Natural killer cell (primary cell): Measurements from ENCODE around the gene ZNF44. TPM values are rescaled to one million over a fixed set of nuclear protein-coding genes. Genes with fewer than 3 reads are reported as not detected.

ENCODE experiments used
- ATAC-seq, 3 donors: fragments of 150-1000 bp in 2 of 3; fragments of 200-7000 bp in 1 of 3; cut with Tn5 transposase; 1 replicate in 1 of 3; 2 replicates in 2 of 3; pipeline ENCODE4 v1.10.0; 2021; ENCODE audit warnings: mild to moderate bottlenecking in 2 of 3, moderate library complexity in 2 of 3
- DNase-seq, 2 donors: peaks; one replicate each; pipeline versions ENCODE4 v3.0.0 to v3.0.0-alpha.2; 2013 to 2021; ENCODE audit warnings: mixed read lengths in 1 of 2
- H3K27ac ChIP-seq: one replicate; pipeline ENCODE4 v1.5.1; 2013; ENCODE audit warnings: mild to moderate bottlenecking, low read length
- H3K27me3 ChIP-seq: one replicate; pipeline ENCODE4 v1.6.1; 2013; ENCODE audit warnings: low read length; ENCODE audit not compliant: control insufficient read depth, insufficient read depth
- H3K36me3 ChIP-seq: one replicate; pipeline ENCODE4 v1.6.1; 2013; ENCODE audit warnings: low read length; ENCODE audit not compliant: control insufficient read depth, insufficient read depth
- H3K4me1 ChIP-seq: one replicate; pipeline ENCODE4 v1.6.1; 2013; ENCODE audit warnings: low read length; ENCODE audit not compliant: control insufficient read depth, insufficient read depth
- H3K4me3 ChIP-seq: one replicate; pipeline ENCODE4 v1.5.1; 2013; ENCODE audit warnings: low read length
- H3K9me3 ChIP-seq: one replicate; pipeline ENCODE4 v1.6.1; 2013; ENCODE audit warnings: low read length; ENCODE audit not compliant: control insufficient read depth, insufficient read depth
- H3K27ac Mint-ChIP-seq, 2 donors: one replicate each; pipeline ENCODE4 v1.8.0; 2022; ENCODE audit warnings: mild to moderate bottlenecking in 2 of 2, mixed read lengths in 2 of 2, moderate library complexity in 1 of 2
- H3K27me3 Mint-ChIP-seq, 2 donors: one replicate each; pipeline ENCODE4 v1.8.0; 2022; ENCODE audit warnings: low read depth in 2 of 2, mixed read lengths in 2 of 2
- H3K36me3 Mint-ChIP-seq: one replicate; pipeline ENCODE4 v1.8.0; 2022; ENCODE audit warnings: mixed read lengths
- H3K4me1 Mint-ChIP-seq, 2 donors: one replicate each; pipeline ENCODE4 v1.8.0; 2022; ENCODE audit warnings: mixed read lengths in 2 of 2
- H3K4me3 Mint-ChIP-seq: one replicate; pipeline ENCODE4 v1.8.0; 2022; ENCODE audit warnings: mild to moderate bottlenecking, moderate library complexity, mixed read lengths
- H3K9me3 Mint-ChIP-seq, 2 donors: one replicate each; pipeline ENCODE4 v1.8.0; 2022; ENCODE audit warnings: mixed read lengths in 2 of 2
- CTCF ChIP-seq: fragments of 200-600 bp; IDR thresholded peaks from one replicate; pipeline ENCODE4 v1.8.0; 2022; ENCODE audit warnings: antibody characterized with exemption
- WGBS: methylation state at CpG from one replicate; pipeline ENCODE4 v1.1.7; 2013; ENCODE audit warnings: missing lambda C conversion rate; ENCODE audit not compliant: insufficient coverage; 5-methylcytosine and 5-hydroxymethylcytosine counted together
- intact Hi-C: fragments of 100-400 bp; cut with micrococcal nuclease; formaldehyde crosslinking; loops from one replicate; pipeline ENCODE4 v1.14.2; 2022
- total RNA-seq, 4 donors: library from RNA; stranded (reverse); fragments of 120-200 nt in 1 of 4; gene quantifications; one replicate each; pipeline versions ENCODE4 v1.2.3 to v1.2.4, GENCODE V29; 2013 to 2022

ZNF44 gene
- total RNA-seq, 3 donors from 2014 or later (not counting 1 experiment from before 2014, with no cell fraction given): 27.3 to 43.1 (median 40.0) TPM

- 66% methylated on average over 7 of the region's 11 CpGs for WGBS
These were observed 508 bp upstream of the ZNF44 start for GRCh38 chr19:12295191-12295590.

DNA sequence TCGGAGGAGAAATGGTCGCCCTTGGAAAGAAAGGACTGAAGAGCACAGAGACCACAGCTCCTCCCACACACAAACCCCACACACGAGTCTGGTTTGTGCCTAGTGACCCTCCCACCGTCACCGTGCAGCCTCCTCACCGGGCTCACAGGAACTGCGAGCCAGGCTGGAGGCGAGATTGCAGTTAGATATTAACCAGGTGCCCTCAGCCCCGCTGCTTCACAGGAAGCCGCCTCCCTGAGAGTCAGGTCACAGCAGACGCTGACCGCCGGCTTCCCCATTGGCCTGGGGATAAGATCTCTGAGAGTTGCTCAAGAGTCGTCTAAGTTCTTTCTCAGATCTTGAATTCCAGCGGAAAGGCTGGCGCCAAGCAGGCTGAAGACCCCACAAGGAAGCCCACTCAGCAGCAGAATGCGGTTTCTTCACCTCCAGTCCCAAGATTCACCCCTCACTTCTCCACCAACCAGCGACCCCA, 870 bp downstream of the ZNF44 start:
- peaks cover 40 to 42% of the 10 kb centered on the region in 2 donors for H3K4me1 Mint-ChIP-seq
- WGBS: under 1% methylated on average over 18 of the region's 18 CpGs

More at GRCh38 chr19:12295191-12295590, 508 bp upstream of the ZNF44 start:
- DNase-seq: no peak
- H3K9me3 ChIP-seq: no peaks in the 10 kb centered on the region
- peaks cover 14% of the 10 kb centered on the region for H3K4me1 ChIP-seq
- Mint-ChIP-seq H3K4me1 (peaks cover 28 to 31% of the 10 kb centered on the region in 2 donors), H3K4me3 (peak overlapping the region; percentile 97), H3K9me3 (no peaks in the 10 kb centered on the region), H3K27me3 (no peaks in the 10 kb centered on the region), H3K27ac (peak overlapping the region; percentile 89 to 95), H3K36me3 (no peaks in the 10 kb centered on the region)
- H3K27ac ChIP-seq: peak overlapping the region; percentile 91
- H3K4me3 ChIP-seq: peak overlapping the region; percentile 85
- ATAC-seq: peak in 1 of 3 donors; percentile 3
- H3K36me3 ChIP-seq: no peaks in the 10 kb centered on the region
- intact Hi-C loops: loop anchor here (2.0 kb wide), 1 partner anchor 38 kb away; the partner anchor contains the start of gene ZNF563
- no peaks in the 10 kb centered on the region for H3K27me3 ChIP-seq
- no peak for TF ChIP-seq CTCF

GRCh38 chr19:12289790-12290065, 5.0 kb downstream of the ZNF44 start:
- Mint-ChIP-seq H3K36me3 (no peaks in the 10 kb centered on the region), H3K9me3 (no peaks in the 10 kb centered on the region), H3K27ac (peak overlapping the region; percentile 81 to 93), H3K4me3 (peak overlapping the region; percentile 77), H3K4me1 (peaks cover 51 to 57% of the 10 kb centered on the region in 2 donors), H3K27me3 (no peaks in the 10 kb centered on the region)
- Histone ChIP-seq H3K4me1 (peaks cover 31% of the 10 kb centered on the region), H3K27ac (peak overlapping the region; percentile 79), H3K9me3 (no peaks in the 10 kb centered on the region), H3K36me3 (no peaks in the 10 kb centered on the region), H3K4me3 (no peak overlapping the region), H3K27me3 (no peaks in the 10 kb centered on the region)
- TF ChIP-seq CTCF: no peak
- no peak for ATAC-seq
- no peak for DNase-seq
- WGBS: over 99% methylated on average over 7 of the region's 7 CpGs
- intact Hi-C loops: loop anchor here (10.0 kb wide), 1 partner anchor 105 kb away; no protein-coding TSS in a partner anchor

More for the DNA sequence above, 870 bp downstream of the ZNF44 start:
- H3K36me3 Mint-ChIP-seq: no peaks in the 10 kb centered on the region
- no peaks in the 10 kb centered on the region for H3K9me3 ChIP-seq
- peak overlapping the region; percentile 89 to 95 for H3K27ac Mint-ChIP-seq
- DNase-seq (peak; percentile 62 to 72), ATAC-seq (peak; percentile 35 to 53 (median 42))
- no peaks in the 10 kb centered on the region for H3K27me3 Mint-ChIP-seq
- H3K4me3 ChIP-seq: peak overlapping the region; percentile 85
- peak overlapping the region; percentile 91 for H3K27ac ChIP-seq
- H3K9me3 Mint-ChIP-seq: no peaks in the 10 kb centered on the region
- no peaks in the 10 kb centered on the region for H3K27me3 ChIP-seq
- peaks cover 28% of the 10 kb centered on the region for H3K4me1 ChIP-seq
- no peaks in the 10 kb centered on the region for H3K36me3 ChIP-seq
- peak overlapping the region; percentile 99 for H3K4me3 Mint-ChIP-seq
- no peak for TF ChIP-seq CTCF
- intact Hi-C loops: loop anchor here (2.0 kb wide), 1 partner anchor 39 kb away; the partner anchor contains the start of gene ZNF563
